HL-60 (cell line): ENCODE data around the gene MSLN.

Experiments used
- DNase-seq, 2 experiments: peaks; one replicate each; pipeline ENCODE4 v3.0.0-alpha.2; 2010 to 2020; ENCODE audit warnings: low read depth in 1 of 2, low spot score in 1 of 2
- H3K27ac ChIP-seq: fragments of 250-450 bp; sonication (Bioruptor Pico); replicated peaks from 2 replicates; pipeline ENCODE4 v1.5.1; 2020; ENCODE audit warnings: mild to moderate bottlenecking, moderate library complexity
- H3K27me3 ChIP-seq: fragments of 250-450 bp; sonication (Bioruptor Pico); 2 replicates; pipeline ENCODE4 v1.5.1; 2021; ENCODE audit warnings: mild to moderate bottlenecking, moderate library complexity; ENCODE audit not compliant: insufficient read depth, poor library complexity, severe bottlenecking
- H3K4me3 ChIP-seq: replicated peaks from 2 replicates; pipeline ENCODE4 v1.5.1; 2011; ENCODE audit warnings: mild to moderate bottlenecking, control low read depth, low read length; ENCODE audit not compliant: insufficient read depth
- GABPA ChIP-seq: IDR thresholded peaks from 2 replicates; pipeline ENCODE4 v1.6.1; 2012; ENCODE audit warnings: low read depth
- POLR2AphosphoS5 ChIP-seq: IDR thresholded peaks from 2 replicates; pipeline ENCODE4 v1.6.1; 2012; ENCODE audit warnings: low read depth
- SPI1 ChIP-seq: IDR thresholded peaks from 2 replicates; pipeline ENCODE4 v1.6.1; 2012; ENCODE audit warnings: low read depth, mild to moderate bottlenecking, borderline replicate concordance
- TF ChIP-seq, protein P1 (sequence below): IDR thresholded peaks from one replicate; pipeline ENCODE4 v1.5.1; 2011; ENCODE audit warnings: low read length, control low read depth, inconsistent platforms; ENCODE audit not compliant: insufficient read depth
- TF ChIP-seq, protein P2 (sequence below): IDR thresholded peaks from 2 replicates; pipeline ENCODE4 v1.6.1; 2012; ENCODE audit warnings: low read depth; ENCODE audit not compliant: insufficient replicate concordance

Gene MSLN

DNA sequence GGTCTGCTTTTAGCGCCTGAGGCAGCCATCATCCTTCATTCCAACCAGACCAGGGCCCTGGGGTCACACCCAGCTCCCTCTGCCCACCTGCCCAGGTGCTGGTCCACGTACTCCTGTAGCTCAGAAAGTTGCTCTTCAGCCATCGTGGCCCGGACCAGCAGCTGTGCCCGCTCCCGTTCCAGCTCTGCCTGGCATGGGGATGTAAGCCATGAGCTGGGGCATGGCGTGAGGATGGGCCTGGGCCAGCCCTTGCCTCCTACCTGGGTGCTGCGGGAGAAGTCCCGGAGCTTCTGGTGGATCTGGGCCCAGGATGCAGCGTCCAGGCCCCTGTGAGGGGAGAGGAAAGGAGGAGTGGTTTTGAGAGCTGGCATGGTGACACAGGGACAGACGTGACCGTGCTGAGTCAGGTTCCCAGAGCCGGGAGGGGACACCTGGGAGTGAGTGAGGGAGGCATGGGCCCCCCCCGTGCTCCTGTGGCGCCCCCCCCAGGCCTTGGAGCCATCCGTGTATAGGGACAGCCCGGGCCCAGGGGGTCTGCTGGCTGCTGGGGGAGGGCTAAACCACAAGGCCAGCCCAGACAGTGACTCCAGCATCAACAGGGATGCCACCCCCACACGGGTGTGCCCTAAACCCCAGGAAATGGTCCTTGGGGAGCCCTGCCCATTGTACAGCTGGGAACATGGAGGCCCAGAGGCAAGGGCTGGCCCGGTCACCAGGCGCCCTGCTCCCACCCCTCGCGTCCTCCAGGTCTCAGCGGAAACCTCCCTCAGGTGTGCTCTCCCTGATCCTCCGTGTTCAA, 37.5 kb upstream of the MSLN start:
- peak; percentile 29; the same call in 1 of the 2 replicates for TF ChIP-seq POLR2AphosphoS5
- TF ChIP-seq, protein P1, sequence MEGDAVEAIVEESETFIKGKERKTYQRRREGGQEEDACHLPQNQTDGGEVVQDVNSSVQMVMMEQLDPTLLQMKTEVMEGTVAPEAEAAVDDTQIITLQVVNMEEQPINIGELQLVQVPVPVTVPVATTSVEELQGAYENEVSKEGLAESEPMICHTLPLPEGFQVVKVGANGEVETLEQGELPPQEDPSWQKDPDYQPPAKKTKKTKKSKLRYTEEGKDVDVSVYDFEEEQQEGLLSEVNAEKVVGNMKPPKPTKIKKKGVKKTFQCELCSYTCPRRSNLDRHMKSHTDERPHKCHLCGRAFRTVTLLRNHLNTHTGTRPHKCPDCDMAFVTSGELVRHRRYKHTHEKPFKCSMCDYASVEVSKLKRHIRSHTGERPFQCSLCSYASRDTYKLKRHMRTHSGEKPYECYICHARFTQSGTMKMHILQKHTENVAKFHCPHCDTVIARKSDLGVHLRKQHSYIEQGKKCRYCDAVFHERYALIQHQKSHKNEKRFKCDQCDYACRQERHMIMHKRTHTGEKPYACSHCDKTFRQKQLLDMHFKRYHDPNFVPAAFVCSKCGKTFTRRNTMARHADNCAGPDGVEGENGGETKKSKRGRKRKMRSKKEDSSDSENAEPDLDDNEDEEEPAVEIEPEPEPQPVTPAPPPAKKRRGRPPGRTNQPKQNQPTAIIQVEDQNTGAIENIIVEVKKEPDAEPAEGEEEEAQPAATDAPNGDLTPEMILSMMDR = no peak
- no peak for TF ChIP-seq SPI1
- TF ChIP-seq GABPA = no peak
- Histone ChIP-seq H3K27ac (no peak overlapping the region), H3K27me3 (no peaks in the 10 kb centered on the region), H3K4me3 (no peak overlapping the region)
- DNase-seq = no peak

DNA sequence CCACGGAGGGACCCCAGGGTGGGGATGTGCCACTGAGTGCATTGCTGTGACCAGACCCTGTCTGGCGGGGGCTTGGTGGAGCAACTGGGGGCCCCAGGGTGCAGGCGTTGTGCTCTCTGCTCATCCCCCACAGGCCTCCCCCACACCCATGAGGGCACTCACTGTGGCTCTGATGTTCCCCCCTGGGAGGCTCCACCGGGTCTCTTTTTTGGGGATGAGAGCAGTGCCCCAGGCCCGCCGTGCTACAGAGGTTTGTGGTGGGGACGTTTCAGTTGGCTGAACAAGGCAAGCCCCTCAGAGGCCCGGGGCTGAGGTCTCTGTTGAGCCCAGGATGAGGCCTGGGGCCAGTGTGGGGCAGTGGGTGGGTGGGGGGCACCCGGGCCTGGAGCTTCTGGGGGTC, 36.8 kb upstream of the MSLN start:
- DNase-seq = no peak
- Histone ChIP-seq H3K27ac (no peak overlapping the region), H3K27me3 (no peaks in the 10 kb centered on the region), H3K4me3 (no peak overlapping the region)
- TF ChIP-seq POLR2AphosphoS5 (no peak), SPI1 (no peak)
- TF ChIP-seq, protein P1 = no peak

DNA sequence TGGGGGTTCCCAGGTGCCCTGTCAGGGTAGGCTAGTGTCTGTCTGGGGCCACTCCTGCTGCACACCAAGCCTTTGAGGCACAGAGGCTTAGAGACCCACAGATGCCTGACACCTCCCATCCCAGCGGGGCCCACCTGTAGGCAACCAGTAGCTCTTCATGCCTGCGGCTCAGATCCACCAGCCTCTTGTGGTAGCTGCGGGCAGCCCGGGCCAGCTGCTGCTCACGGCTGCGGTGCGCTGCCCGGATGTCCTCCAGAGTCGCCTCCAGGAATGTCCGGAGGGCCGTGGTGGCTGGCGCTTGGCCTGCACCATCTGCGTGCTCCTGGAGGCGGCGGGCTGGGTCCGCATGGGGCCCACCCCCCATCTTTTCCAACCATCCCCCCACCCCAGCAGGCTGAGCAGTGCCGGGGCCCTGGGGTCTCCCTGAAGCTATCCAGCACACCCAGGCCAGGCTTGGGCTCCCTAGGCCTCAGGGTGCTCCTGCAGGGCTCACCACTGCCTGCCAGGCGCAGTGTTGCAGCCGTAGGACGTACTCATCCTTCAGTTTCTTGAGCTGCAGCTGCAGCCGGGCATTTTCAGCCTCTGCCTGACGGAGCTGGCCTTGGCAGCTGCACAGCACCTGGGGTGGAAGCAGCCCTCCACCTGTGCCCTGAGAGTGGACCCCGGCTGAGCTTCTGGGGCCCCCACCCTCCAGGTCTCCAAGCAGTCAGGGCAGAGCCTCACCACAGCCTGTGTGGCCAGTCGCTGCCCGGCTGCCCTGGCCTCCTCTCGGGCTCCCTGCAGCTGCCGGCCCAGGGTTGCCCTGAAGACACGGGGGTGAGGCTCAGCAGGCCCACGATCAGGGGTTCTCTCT, 36.1 kb upstream of the MSLN start:
- Histone ChIP-seq H3K27ac (no peak overlapping the region), H3K4me3 (no peak overlapping the region), H3K27me3 (no peaks in the 10 kb centered on the region)
- DNase-seq = no peak
- TF ChIP-seq, protein P2, sequence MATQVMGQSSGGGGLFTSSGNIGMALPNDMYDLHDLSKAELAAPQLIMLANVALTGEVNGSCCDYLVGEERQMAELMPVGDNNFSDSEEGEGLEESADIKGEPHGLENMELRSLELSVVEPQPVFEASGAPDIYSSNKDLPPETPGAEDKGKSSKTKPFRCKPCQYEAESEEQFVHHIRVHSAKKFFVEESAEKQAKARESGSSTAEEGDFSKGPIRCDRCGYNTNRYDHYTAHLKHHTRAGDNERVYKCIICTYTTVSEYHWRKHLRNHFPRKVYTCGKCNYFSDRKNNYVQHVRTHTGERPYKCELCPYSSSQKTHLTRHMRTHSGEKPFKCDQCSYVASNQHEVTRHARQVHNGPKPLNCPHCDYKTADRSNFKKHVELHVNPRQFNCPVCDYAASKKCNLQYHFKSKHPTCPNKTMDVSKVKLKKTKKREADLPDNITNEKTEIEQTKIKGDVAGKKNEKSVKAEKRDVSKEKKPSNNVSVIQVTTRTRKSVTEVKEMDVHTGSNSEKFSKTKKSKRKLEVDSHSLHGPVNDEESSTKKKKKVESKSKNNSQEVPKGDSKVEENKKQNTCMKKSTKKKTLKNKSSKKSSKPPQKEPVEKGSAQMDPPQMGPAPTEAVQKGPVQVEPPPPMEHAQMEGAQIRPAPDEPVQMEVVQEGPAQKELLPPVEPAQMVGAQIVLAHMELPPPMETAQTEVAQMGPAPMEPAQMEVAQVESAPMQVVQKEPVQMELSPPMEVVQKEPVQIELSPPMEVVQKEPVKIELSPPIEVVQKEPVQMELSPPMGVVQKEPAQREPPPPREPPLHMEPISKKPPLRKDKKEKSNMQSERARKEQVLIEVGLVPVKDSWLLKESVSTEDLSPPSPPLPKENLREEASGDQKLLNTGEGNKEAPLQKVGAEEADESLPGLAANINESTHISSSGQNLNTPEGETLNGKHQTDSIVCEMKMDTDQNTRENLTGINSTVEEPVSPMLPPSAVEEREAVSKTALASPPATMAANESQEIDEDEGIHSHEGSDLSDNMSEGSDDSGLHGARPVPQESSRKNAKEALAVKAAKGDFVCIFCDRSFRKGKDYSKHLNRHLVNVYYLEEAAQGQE = no peak
- no peak for TF ChIP-seq SPI1
- no peak for TF ChIP-seq POLR2AphosphoS5
- TF ChIP-seq GABPA = no peak
- TF ChIP-seq, protein P1 = no peak

DNA sequence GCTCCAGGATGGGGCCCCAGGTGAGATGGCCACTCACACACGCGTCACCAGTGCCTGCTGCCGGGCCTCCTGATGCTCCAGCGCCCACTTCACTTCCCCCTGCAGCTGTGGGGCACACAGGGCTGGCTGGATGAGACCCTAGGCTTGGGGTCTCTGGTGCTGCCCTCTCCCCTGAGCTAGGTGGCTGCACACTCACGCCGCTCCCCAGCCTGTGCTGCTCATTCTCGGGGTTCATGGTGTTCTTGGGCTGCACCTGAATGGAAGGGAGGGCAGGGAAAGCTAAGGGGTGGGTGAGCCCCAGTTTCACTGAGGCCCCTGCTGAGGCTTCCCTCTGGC, 35.5 kb upstream of the MSLN start:
- Histone ChIP-seq H3K27ac (no peak overlapping the region), H3K27me3 (no peaks in the 10 kb centered on the region), H3K4me3 (no peak overlapping the region)
- TF ChIP-seq POLR2AphosphoS5 = no peak; the same call in 1 of the 2 replicates
- TF ChIP-seq GABPA = no peak
- TF ChIP-seq, protein P2 = no peak
- TF ChIP-seq, protein P1 = no peak
- no peak for DNase-seq
